Measurements from ENCODE around the gene KCNG2. TPM values are rescaled to one million over a fixed set of nuclear protein-coding genes. Genes with fewer than 3 reads are reported as not detected.

Gene KCNG2
- total and polyA plus RNA-seq, 2 experiments from 2014 or later = not detected

DNA sequence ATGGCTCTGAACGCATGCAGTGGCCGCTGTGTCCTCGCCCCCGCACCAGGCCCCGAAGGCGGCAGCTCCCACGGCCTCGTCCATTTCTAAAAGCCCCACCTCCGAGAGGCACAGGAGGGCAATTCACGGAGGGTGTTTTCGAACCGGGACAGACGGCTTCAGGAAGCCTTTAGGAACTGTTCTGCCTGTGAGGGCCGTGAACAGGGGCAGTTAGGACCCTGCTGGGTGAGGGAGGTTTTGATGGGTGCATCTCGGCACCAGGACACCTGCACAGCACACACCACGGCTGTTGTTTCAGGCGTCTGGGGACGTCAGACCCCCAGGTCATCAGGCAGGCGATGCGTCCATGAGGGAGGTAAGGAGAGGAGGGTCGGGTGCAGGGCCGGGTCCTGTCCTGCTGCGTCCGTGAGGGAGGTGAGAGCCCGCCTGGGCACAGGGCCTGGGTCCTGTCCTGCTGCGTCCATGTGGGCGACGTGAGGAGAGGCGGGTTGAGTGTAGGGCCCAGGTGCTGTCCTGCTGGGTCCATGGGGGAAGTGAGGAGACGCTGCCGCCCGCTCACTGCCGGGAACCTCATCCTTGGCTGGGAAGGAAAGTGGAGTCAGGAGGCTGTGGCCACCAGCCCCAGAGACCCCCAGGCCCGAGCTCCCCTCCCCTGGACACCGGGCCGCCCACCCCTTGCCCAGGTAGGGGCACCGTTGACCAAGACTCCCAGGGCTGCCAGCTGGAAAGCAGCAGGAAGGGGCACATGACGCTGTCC lies 25.5 kb upstream of the KCNG2 start:
- WGBS (ENCODE audit: low lambda C conversion rate, missing lambda C conversion rate) = 84% methylated on average over 37 of the region's 38 CpGs
- Histone ChIP-seq H3K79me2 (no peaks in the 10 kb centered on the region), H2AFZ (no peak overlapping the region), H3K9me2 (replicated peaks; ENCODE audit: insufficient read depth) (no peaks in the 10 kb centered on the region), H3K27ac (no peak overlapping the region), H3K36me3 (replicated peaks; ENCODE audit: insufficient read depth, low read depth) (no peaks in the 10 kb centered on the region), H3K4me1 (ENCODE audit: insufficient read depth) (no peaks in the 10 kb centered on the region), H3K4me2 (no peak overlapping the region), H3K9me3 (ENCODE audit: low read depth) (no peaks in the 10 kb centered on the region), H4K20me1 (ENCODE audit: insufficient read depth, poor library complexity, severe bottlenecking) (no peaks in the 10 kb centered on the region), H3K27me3 (no peaks in the 10 kb centered on the region), H3K4me3 (no peak overlapping the region)
- TF ChIP-seq EZH2phosphoT487 (IDR thresholded peaks at IDR 0.05; ENCODE audit: low read depth, severe bottlenecking, unreplicated experiment) = no peak
- no peak for DNase-seq (ENCODE audit: low spot score)

- H3K36me3 ChIP-seq (replicated peaks; ENCODE audit: insufficient read depth, low read depth) = no peaks in the 10 kb centered on the region
- TF ChIP-seq EZH2 (IDR thresholded peaks at IDR 0.05; ENCODE audit: borderline replicate concordance) (no peak), EZH2phosphoT487 (IDR thresholded peaks at IDR 0.05; ENCODE audit: low read depth, severe bottlenecking, unreplicated experiment) (no peak)
- TF ChIP-seq, protein P1, sequence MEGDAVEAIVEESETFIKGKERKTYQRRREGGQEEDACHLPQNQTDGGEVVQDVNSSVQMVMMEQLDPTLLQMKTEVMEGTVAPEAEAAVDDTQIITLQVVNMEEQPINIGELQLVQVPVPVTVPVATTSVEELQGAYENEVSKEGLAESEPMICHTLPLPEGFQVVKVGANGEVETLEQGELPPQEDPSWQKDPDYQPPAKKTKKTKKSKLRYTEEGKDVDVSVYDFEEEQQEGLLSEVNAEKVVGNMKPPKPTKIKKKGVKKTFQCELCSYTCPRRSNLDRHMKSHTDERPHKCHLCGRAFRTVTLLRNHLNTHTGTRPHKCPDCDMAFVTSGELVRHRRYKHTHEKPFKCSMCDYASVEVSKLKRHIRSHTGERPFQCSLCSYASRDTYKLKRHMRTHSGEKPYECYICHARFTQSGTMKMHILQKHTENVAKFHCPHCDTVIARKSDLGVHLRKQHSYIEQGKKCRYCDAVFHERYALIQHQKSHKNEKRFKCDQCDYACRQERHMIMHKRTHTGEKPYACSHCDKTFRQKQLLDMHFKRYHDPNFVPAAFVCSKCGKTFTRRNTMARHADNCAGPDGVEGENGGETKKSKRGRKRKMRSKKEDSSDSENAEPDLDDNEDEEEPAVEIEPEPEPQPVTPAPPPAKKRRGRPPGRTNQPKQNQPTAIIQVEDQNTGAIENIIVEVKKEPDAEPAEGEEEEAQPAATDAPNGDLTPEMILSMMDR (IDR thresholded peaks at IDR 0.05; ENCODE audit: poor library complexity) = no peak
- H3K9me2 ChIP-seq (replicated peaks; ENCODE audit: insufficient read depth) = no peaks in the 10 kb centered on the region
- DNase-seq (ENCODE audit: low spot score) = no peak
- no peaks in the 10 kb centered on the region for H4K20me1 ChIP-seq (ENCODE audit: insufficient read depth, poor library complexity, severe bottlenecking)
- no peak overlapping the region for H3K4me3 ChIP-seq
- no peaks in the 10 kb centered on the region for H3K9me3 ChIP-seq (ENCODE audit: low read depth)
- H3K4me1 ChIP-seq (ENCODE audit: insufficient read depth) = no peaks in the 10 kb centered on the region
- no peak overlapping the region for H3K4me2 ChIP-seq
- no peak overlapping the region for H3K27ac ChIP-seq
- WGBS (ENCODE audit: low lambda C conversion rate, missing lambda C conversion rate) = 92% methylated on average over 31 of the region's 31 CpGs
- no peaks in the 10 kb centered on the region for H3K27me3 ChIP-seq
- no peaks in the 10 kb centered on the region for H3K79me2 ChIP-seq
- no peak overlapping the region for H2AFZ ChIP-seq
These were observed 24.7 kb upstream of the KCNG2 start for GRCh38 chr18:79772865-79773696.

DNA sequence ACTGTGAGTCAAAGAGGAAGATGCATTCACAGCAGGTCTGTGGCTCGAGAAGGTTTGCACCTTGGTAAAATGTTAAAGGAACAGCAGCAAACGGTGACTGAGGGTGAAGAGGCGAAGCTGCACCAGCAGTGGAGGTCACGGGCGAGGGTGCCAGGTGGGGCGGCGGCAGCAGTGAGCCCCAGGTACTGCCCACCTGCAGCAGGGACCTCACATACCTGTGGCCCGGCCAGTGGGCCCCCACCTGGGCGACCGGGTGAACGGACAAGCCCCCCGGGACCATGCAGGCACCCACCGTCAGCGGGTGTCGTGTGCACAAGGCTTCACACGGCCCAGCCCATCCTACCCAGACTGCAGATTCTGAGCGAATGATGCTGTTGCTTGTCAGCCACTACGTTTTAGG lies 23.6 kb upstream of the KCNG2 start:
- Histone ChIP-seq H3K9me2 (replicated peaks; ENCODE audit: insufficient read depth) (no peaks in the 10 kb centered on the region), H3K9me3 (ENCODE audit: low read depth) (no peaks in the 10 kb centered on the region), H3K27ac (no peak overlapping the region), H3K79me2 (no peaks in the 10 kb centered on the region), H2AFZ (no peak overlapping the region), H3K27me3 (no peaks in the 10 kb centered on the region), H4K20me1 (ENCODE audit: insufficient read depth, poor library complexity, severe bottlenecking) (no peaks in the 10 kb centered on the region), H3K4me3 (no peak overlapping the region), H3K36me3 (replicated peaks; ENCODE audit: insufficient read depth, low read depth) (no peaks in the 10 kb centered on the region), H3K4me1 (ENCODE audit: insufficient read depth) (no peaks in the 10 kb centered on the region), H3K4me2 (no peak overlapping the region)
- 91% methylated on average over 18 of the region's 18 CpGs for WGBS (ENCODE audit: low lambda C conversion rate, missing lambda C conversion rate)
- TF ChIP-seq EZH2phosphoT487 (IDR thresholded peaks at IDR 0.05; ENCODE audit: low read depth, severe bottlenecking, unreplicated experiment) (no peak), EZH2 (IDR thresholded peaks at IDR 0.05; ENCODE audit: borderline replicate concordance) (no peak)
- TF ChIP-seq, protein P1 (IDR thresholded peaks at IDR 0.05; ENCODE audit: poor library complexity) = no peak
- no peak for DNase-seq (ENCODE audit: low spot score)
